SK-N-SH treated with all-trans-retinoic acid at 6 μM for 48 hours (cell line): ENCODE results near the gene OR7A5.

ENCODE experiments used
- ATAC-seq: fragments of 200-7000 bp; cut with Tn5 transposase; 3 replicates; pipeline ENCODE4 v1.9.1; 2020; ENCODE audit warnings: mild to moderate bottlenecking, moderate library complexity
- ARNTL ChIP-seq: fragments of 450-650 bp; formaldehyde crosslinking; IDR thresholded peaks from 2 replicates; pipeline ENCODE4 v1.5.0; 2020; ENCODE audit warnings: low read depth, mild to moderate bottlenecking, moderate library complexity, borderline replicate concordance
- BACH2 ChIP-seq: fragments of 250-450 bp; sonication (Bioruptor Pico); IDR thresholded peaks from 2 replicates; pipeline ENCODE4 v1.9.0; 2021; ENCODE audit warnings: mild to moderate bottlenecking, borderline replicate concordance
- CSDC2 ChIP-seq: fragments of 250-450 bp; sonication (Bioruptor Pico); IDR thresholded peaks from 2 replicates; pipeline ENCODE4 v1.5.0; 2020; ENCODE audit warnings: mild to moderate bottlenecking, moderate library complexity
- CSRNP3 ChIP-seq: fragments of 250-450 bp; sonication (Bioruptor Pico); IDR thresholded peaks from 2 replicates; pipeline ENCODE4 v1.5.1; 2021; ENCODE audit warnings: mild to moderate bottlenecking, moderate library complexity
- ESRRG ChIP-seq: fragments of 250-450 bp; sonication (Bioruptor Pico); IDR thresholded peaks from 2 replicates; pipeline ENCODE4 v1.6.1; 2021; ENCODE audit warnings: mild to moderate bottlenecking
- GLIS3 ChIP-seq: fragments of 250-450 bp; sonication (Bioruptor Pico); IDR thresholded peaks from 2 replicates; pipeline ENCODE4 v1.5.0; 2020; ENCODE audit warnings: mild to moderate bottlenecking, moderate library complexity
- ISL1 ChIP-seq: fragments of 250-450 bp; sonication (Bioruptor Pico); IDR thresholded peaks from 2 replicates; pipeline ENCODE4 v2.1.2; 2022; ENCODE audit warnings: mild to moderate bottlenecking, moderate library complexity
- OSR1 ChIP-seq: fragments of 250-450 bp; sonication (Bioruptor Pico); IDR thresholded peaks from 2 replicates; pipeline ENCODE4 v1.8.0; 2022; ENCODE audit warnings: moderate library complexity, mild to moderate bottlenecking, inconsistent platforms
- POU6F1 ChIP-seq: fragments of 250-450 bp; sonication (Bioruptor Pico); IDR thresholded peaks from 2 replicates; pipeline ENCODE4 v1.8.0; 2021; ENCODE audit warnings: low read depth, mild to moderate bottlenecking, moderate library complexity, borderline replicate concordance
- PPARA ChIP-seq: fragments of 250-450 bp; sonication (Bioruptor Pico); IDR thresholded peaks from 2 replicates; pipeline ENCODE4 v1.5.0; 2020; ENCODE audit warnings: mild to moderate bottlenecking, borderline replicate concordance
- SNAI2 ChIP-seq: fragments of 250-450 bp; sonication (Bioruptor Pico); IDR thresholded peaks from 2 replicates; pipeline ENCODE4 v1.5.0; 2020; ENCODE audit warnings: mild to moderate bottlenecking, moderate library complexity
- TCF4 ChIP-seq: fragments of 250-450 bp; sonication (Bioruptor Pico); IDR thresholded peaks from 2 replicates; pipeline ENCODE4 v1.8.0; 2021; ENCODE audit warnings: mild to moderate bottlenecking, moderate library complexity, borderline replicate concordance
- TOX ChIP-seq: fragments of 250-450 bp; sonication (Bioruptor Pico); IDR thresholded peaks from 2 replicates; pipeline ENCODE4 v1.8.0; 2021; ENCODE audit warnings: mild to moderate bottlenecking, moderate library complexity, borderline replicate concordance
- ZC3H10 ChIP-seq: fragments of 250-450 bp; sonication (Bioruptor Pico); IDR thresholded peaks from 2 replicates; pipeline ENCODE4 v1.5.1; 2021; ENCODE audit warnings: mild to moderate bottlenecking, moderate library complexity
- ZFP3 ChIP-seq: fragments of 250-450 bp; sonication (Bioruptor Pico); IDR thresholded peaks from 2 replicates; pipeline ENCODE4 v1.5.0; 2020; ENCODE audit warnings: mild to moderate bottlenecking, moderate library complexity
- ZFP30 ChIP-seq: fragments of 450-650 bp; formaldehyde crosslinking; IDR thresholded peaks from 2 replicates; pipeline ENCODE4 v1.5.0; 2022; ENCODE audit warnings: mild to moderate bottlenecking, moderate library complexity
- ZNF565 ChIP-seq: fragments of 450-650 bp; formaldehyde crosslinking; conservative IDR thresholded peaks from 2 replicates; pipeline ENCODE4 v1.5.0; 2020; ENCODE audit warnings: low read depth, mild to moderate bottlenecking, moderate library complexity
- ZNF70 ChIP-seq: fragments of 450-650 bp; formaldehyde crosslinking; IDR thresholded peaks from 2 replicates; pipeline ENCODE4 v1.5.0; 2020; ENCODE audit warnings: mild to moderate bottlenecking, moderate library complexity
- TF ChIP-seq, protein P1 (sequence below): fragments of 250-450 bp; sonication (Bioruptor Pico); IDR thresholded peaks from 2 replicates; pipeline ENCODE4 v1.5.1; 2020; ENCODE audit warnings: low read depth, mild to moderate bottlenecking, moderate library complexity
- TF ChIP-seq, protein P2 (sequence below): fragments of 250-450 bp; sonication (Bioruptor Pico); IDR thresholded peaks from 2 replicates; pipeline ENCODE4 v1.5.0; 2020; ENCODE audit warnings: mild to moderate bottlenecking, moderate library complexity

The OR7A5 gene

DNA sequence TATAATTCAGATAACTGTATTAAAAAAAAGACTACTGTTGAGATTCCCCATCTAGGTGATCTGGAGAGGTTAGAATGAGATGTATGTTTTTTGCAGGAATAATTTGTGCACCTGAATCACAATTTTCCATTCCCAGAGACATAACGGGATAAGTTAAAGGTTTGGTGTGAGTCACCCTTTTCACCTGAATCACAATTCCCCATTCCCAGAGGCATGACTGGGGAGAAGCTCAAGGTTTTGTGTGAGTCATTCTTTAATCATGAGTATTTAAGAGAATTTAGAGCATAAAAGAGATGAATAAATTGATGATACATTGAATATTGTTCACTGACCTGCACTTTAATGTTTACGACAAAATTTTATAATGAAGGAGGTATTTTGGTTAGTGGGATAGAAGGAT, 9.0 kb downstream of the OR7A5 start:
- no peak for ATAC-seq

GRCh38 chr19:14821937-14822336, 13.0 kb downstream of the OR7A5 start:
- no peak for TF ChIP-seq POU6F1
- no peak for TF ChIP-seq BACH2 (CRISPR knock-in tag)
- TF ChIP-seq SNAI2: no peak
- TF ChIP-seq ZNF70: no peak
- TF ChIP-seq ZFP30 (CRISPR knock-in tag): no peak
- TF ChIP-seq GLIS3: no peak
- TF ChIP-seq TCF4 (CRISPR knock-in tag): no peak
- no peak for TF ChIP-seq ARNTL (CRISPR knock-in tag)
- no peak for TF ChIP-seq PPARA (CRISPR knock-in tag)
- TF ChIP-seq, all 23 proteins: peak for 0
- ATAC-seq: no peak

More for the DNA sequence above, 9.0 kb downstream of the OR7A5 start:
- no peak for TF ChIP-seq SNAI2
- TF ChIP-seq CSDC2: no peak
- TF ChIP-seq ZNF70: no peak
- no peak for TF ChIP-seq TCF4 (CRISPR knock-in tag)
- TF ChIP-seq OSR1: no peak
- no peak for TF ChIP-seq POU6F1
- TF ChIP-seq, protein P1, sequence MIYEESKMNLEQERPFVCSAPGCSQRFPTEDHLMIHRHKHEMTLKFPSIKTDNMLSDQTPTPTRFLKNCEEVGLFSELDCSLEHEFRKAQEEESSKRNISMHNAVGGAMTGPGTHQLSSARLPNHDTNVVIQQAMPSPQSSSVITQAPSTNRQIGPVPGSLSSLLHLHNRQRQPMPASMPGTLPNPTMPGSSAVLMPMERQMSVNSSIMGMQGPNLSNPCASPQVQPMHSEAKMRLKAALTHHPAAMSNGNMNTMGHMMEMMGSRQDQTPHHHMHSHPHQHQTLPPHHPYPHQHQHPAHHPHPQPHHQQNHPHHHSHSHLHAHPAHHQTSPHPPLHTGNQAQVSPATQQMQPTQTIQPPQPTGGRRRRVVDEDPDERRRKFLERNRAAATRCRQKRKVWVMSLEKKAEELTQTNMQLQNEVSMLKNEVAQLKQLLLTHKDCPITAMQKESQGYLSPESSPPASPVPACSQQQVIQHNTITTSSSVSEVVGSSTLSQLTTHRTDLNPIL (CRISPR knock-in tag): no peak
- no peak for TF ChIP-seq BACH2 (CRISPR knock-in tag)
- TF ChIP-seq ZNF565 (CRISPR knock-in tag): no peak
- no peak for TF ChIP-seq GLIS3

GRCh38 chr19:14818588-14818987, 16.4 kb downstream of the OR7A5 start:
- TF ChIP-seq BACH2 (CRISPR knock-in tag) (no peak), ZNF565 (CRISPR knock-in tag) (no peak), TCF4 (CRISPR knock-in tag) (no peak), ISL1 (CRISPR knock-in tag) (no peak), PPARA (CRISPR knock-in tag) (no peak), ZFP30 (CRISPR knock-in tag) (no peak), ARNTL (CRISPR knock-in tag) (no peak), CSRNP3 (CRISPR knock-in tag) (no peak), ZFP3 (no peak), GLIS3 (no peak), CSDC2 (no peak), POU6F1 (no peak), ESRRG (no peak), TOX (CRISPR knock-in tag) (no peak), ZC3H10 (CRISPR knock-in tag) (no peak)
- TF ChIP-seq, protein P2, sequence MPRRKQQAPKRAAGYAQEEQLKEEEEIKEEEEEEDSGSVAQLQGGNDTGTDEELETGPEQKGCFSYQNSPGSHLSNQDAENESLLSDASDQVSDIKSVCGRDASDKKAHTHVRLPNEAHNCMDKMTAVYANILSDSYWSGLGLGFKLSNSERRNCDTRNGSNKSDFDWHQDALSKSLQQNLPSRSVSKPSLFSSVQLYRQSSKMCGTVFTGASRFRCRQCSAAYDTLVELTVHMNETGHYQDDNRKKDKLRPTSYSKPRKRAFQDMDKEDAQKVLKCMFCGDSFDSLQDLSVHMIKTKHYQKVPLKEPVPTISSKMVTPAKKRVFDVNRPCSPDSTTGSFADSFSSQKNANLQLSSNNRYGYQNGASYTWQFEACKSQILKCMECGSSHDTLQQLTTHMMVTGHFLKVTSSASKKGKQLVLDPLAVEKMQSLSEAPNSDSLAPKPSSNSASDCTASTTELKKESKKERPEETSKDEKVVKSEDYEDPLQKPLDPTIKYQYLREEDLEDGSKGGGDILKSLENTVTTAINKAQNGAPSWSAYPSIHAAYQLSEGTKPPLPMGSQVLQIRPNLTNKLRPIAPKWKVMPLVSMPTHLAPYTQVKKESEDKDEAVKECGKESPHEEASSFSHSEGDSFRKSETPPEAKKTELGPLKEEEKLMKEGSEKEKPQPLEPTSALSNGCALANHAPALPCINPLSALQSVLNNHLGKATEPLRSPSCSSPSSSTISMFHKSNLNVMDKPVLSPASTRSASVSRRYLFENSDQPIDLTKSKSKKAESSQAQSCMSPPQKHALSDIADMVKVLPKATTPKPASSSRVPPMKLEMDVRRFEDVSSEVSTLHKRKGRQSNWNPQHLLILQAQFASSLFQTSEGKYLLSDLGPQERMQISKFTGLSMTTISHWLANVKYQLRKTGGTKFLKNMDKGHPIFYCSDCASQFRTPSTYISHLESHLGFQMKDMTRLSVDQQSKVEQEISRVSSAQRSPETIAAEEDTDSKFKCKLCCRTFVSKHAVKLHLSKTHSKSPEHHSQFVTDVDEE (CRISPR knock-in tag): no peak
- TF ChIP-seq, protein P1 (CRISPR knock-in tag): no peak
- ATAC-seq: no peak
